Activated CD8-positive, alpha-beta memory T cell treated with anti-CD3 and anti-CD28 coated beads, Interleukin-2, amount 50 U/mL, for 24 hours (primary cell): ENCODE data around the gene MYO1D.

Experiments used
- DNase-seq: peaks from one replicate; pipeline ENCODE4 v3.0.0-alpha.2; 2020; ENCODE audit errors: extremely low read depth

The MYO1D gene

DNA sequence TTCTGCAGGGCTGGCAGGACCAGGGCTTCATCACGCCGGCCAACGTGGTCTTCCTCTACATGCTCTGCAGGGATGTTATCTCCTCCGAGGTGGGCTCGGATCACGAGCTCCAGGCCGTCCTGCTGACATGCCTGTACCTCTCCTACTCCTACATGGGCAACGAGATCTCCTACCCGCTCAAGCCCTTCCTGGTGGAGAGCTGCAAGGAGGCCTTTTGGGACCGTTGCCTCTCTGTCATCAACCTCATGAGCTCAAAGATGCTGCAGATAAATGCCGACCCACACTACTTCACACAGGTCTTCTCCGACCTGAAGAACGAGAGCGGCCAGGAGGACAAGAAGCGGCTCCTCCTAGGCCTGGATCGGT is 388.8 kb downstream of the MYO1D start:
- no peak for DNase-seq

GRCh38 chr17:32487473-32488176 is 389.3 kb downstream of the MYO1D start:
- DNase-seq = no peak

- no peak for DNase-seq
These were observed 390.0 kb downstream of the MYO1D start, which contains the start of gene CDK5R1 for GRCh38 chr17:32486701-32487472. Gene CDK5R1, plus strand, starts transcription at chr17:32486993. Its CDS starts 628 bp downstream, at chr17:32487621.

- no peak for DNase-seq
These were observed 390.7 kb downstream of the MYO1D start for GRCh38 chr17:32486111-32486700.

DNA sequence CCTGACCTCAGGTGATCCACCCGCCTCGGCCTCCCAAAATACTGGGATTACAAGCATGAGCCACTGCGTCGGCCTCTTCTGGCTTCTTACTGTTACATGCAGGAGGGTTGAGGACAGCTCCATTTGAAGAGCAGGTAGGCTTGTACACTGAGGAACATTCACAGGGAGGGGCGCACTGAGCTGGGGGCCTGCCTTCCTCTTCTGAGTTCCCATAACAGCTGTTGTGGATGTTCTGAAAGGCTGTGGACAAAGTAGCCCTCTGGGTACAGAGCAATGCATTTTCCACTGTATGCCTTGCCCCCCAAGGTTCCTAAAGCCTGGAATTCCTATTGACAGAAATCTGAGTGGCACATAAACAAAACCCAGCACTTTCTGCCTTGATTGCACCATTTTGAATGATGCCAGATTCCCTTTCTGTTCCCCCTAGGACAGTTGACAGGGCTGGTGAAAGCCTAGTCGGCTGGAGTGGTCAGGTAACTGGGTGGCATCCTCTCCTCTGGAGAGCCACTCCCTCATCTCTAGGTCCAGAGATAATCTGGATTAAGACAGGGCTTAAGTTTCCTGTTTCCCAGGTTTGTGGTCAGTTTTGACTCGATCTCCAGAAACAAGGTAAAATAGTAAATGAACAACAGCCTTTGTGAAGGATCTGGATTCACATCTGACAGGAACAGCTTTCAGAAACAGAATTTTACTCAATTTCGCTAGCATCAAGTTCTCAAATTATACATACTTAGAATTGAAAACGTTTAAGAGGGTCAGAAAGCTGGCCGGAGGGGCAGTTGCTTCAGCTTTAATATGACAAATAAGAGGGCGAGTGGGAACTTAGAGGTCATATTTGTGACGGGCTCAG is 391.4 kb downstream of the MYO1D start:
- no peak for DNase-seq

DNA sequence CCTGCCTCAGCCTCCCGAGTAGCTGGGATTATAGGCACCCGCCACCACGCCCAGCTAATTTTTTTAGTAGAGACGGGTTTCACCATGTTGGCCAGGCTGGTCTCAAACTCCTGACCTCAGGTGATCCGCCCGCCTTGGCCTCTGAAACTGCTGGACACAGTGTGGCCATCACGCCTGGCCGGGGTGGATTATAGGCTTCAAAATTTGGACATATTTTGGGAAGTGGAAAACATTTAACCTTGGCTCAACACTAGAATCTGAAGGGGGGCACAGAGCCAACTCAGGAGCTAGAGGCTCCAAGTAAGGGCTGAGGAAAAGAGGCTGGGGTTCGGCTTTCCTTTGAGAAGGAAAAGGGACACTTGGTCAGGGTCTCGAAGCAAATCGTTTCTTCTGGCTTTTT is 392.3 kb downstream of the MYO1D start:
- DNase-seq = no peak

GRCh38 chr17:32484041-32484461 is 392.9 kb downstream of the MYO1D start:
- DNase-seq = no peak

DNA sequence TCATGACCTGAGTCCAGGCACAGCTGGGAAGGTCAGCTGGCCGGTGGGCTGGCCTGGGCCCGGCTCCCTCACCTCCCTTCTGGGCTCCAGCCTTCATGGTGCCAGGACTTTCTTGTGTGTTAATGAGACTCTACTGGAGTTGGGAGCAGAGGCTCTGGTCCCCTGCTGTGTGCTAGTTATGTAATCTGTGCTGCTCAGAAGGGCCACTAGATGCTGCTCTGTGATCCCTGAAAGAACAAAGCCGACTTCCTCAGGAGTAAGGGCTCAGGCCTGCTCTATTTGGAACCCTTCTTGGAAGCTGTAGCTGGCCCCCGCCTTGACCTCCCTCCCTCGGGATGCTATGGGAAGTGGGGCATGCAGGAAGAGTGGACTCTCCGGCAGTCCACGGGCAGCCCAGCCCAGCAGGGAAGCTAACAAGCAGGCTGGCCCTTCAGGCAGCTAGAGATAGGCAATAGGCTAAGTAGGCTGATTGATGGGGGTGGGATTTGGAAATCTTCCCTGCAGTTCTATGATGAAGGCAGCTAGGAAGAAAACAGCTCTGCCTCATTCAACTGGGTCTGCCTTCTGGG is 393.4 kb downstream of the MYO1D start:
- no peak for DNase-seq

- DNase-seq = no peak
These were observed 394.2 kb downstream of the MYO1D start for GRCh38 chr17:32482568-32483320.

- no peak for DNase-seq
These were observed 395.7 kb downstream of the MYO1D start for GRCh38 chr17:32481193-32481592.

- no peak for DNase-seq
These were observed 397.8 kb downstream of the MYO1D start for GRCh38 chr17:32479074-32479617.

DNA sequence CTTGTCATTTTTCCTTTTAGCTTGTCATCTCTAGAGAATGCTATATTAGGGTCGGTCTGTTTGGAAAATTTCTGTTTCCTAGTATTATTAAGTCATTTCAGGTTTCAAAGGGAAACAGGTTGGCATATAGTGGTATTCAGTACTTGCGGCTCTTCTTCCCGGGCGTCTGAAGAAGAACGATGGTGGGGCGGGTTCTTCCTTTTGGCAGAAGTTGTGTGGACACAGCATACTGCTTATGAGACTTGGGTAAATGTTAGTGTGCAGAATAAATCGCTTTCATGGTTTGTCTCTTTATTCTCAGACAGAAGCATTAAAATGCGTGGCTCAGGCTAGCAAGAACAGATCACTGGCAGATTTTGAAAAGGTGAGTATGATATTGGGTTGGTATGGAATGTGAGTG is 399.7 kb downstream of the MYO1D start:
- DNase-seq = no peak

- no peak for DNase-seq
These were observed 401.7 kb downstream of the MYO1D start for GRCh38 chr17:32475258-32475657.

- no peak for DNase-seq
These were observed 405.3 kb downstream of the MYO1D start for GRCh38 chr17:32471652-32472051.

DNA sequence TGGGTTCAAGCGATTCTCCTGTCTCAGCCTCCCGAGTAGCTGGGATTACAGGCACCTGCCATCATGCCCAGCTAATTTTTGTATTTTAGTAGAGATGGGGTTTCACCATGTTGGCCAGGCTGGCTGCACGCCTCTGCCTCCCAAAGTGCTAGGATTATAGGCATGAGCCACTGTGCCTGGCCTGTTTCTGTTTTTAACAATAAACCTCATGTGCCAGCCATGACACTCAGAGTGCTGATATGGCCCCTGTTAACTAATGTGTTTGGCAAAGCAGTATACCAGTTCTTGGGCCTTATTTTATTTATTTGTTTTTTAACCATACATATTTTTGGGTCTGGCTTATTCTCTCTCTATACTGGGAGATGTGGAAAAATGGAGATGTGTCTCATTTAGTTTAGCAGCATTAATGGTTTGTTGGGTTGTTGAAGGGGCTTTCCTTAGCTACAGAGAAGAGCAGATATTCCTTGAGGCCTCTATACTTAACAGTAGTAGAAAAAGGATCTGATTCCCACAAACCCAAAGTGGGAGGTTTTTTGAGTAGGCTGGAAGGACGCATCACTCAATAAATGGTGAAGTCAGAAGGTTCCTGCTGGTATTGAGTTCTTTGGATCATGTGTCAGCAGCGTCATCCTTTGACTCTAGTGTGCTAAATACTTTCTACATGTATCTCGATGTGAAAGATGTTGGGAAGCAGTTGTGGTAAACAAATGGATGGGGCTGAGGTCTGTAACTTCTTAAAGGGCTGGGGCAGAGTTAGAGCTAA is 406.3 kb downstream of the MYO1D start:
- no peak for DNase-seq

DNA sequence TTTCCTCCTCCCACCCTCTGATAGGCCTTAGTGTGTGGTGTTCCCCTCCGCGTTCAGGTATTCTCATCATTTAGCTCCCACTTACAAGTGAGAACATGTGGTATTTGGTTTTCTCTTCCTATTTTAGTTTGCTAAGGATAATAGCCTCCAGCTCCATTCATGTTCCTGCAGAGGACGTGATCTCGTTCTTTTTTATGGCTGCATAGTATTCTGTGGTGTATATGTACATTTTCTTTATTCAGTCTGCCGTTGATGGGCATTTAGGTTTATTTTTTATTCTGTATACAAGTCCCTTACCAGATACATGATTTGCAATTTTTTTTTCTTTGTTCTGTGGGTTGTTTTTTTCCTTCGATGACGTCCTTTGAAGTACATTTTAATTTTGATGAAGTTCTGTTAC is 409.0 kb downstream of the MYO1D start:
- no peak for DNase-seq

- DNase-seq = no peak
These were observed 412.6 kb downstream of the MYO1D start for GRCh38 chr17:32464374-32464773.

DNA sequence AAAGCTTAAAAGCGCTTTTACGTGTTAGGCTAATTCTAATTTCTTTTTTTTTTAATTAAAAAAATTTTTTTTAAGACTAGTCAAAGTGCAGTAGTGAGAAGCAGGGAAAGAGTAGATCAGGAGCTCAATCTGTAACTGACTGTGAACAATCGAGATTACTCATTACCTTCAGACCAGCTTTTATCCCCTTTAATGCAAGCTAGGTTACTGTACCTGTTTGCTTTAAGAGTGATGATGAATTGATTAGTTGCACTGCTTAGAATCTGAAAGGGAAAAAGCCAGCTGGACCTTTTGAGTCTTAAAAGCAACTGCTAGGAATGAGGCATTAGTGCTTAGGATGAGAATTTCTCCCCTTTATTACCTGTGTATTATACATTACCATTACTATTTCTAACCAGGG is 413.6 kb downstream of the MYO1D start:
- DNase-seq = no peak

- DNase-seq = peak; percentile 23
These were observed 414.9 kb downstream of the MYO1D start for GRCh38 chr17:32461853-32462617.
